HepG2 (cell line): ENCODE data around the gene BRCA1. TPM values are rescaled to one million over a fixed set of nuclear protein-coding genes. Genes with fewer than 3 reads are reported as not detected.
A peak's percentile ranks its signal among the peaks of the same experiment; 100 is the strongest.

Experiments used
- ATAD3A ChIP-seq: sonication (generic); formaldehyde crosslinking; IDR thresholded peaks from 2 replicates; pipeline ENCODE4 v1.4.0; 2020; ENCODE audit warnings: missing genetic modification reagents
- CCDC6 ChIP-seq: sonication (generic); formaldehyde crosslinking; IDR thresholded peaks from 2 replicates; pipeline ENCODE4 v1.8.1; 2022; ENCODE audit warnings: mild to moderate bottlenecking, missing genetic modification reagents, moderate library complexity
- DPF2 ChIP-seq: sonication (generic); formaldehyde crosslinking; IDR thresholded peaks from 2 replicates; pipeline ENCODE4 v1.4.0; 2020; ENCODE audit warnings: mild to moderate bottlenecking, low read depth, missing genetic modification reagents, borderline replicate concordance
- FOXA1 ChIP-seq, 2 experiments: fragments of 450-650 bp in 1 of 2; sonication (generic) in 1 of 2; formaldehyde crosslinking in 1 of 2; IDR thresholded peaks; 2 replicates each; pipeline versions ENCODE4 v1.4.0 to v1.6.1; 2016 to 2020; ENCODE audit warnings: missing genetic modification reagents in 1 of 2
- HCFC1 ChIP-seq: fragments of 150-350 bp; IDR thresholded peaks from 2 replicates; pipeline ENCODE4 v1.6.1; 2014; ENCODE audit warnings: low read depth, low read length
- HDAC1 ChIP-seq: sonication (generic); formaldehyde crosslinking; IDR thresholded peaks from 2 replicates; pipeline ENCODE4 v1.5.1; 2020; ENCODE audit warnings: mild to moderate bottlenecking, missing genetic modification reagents
- MXI1 ChIP-seq: IDR thresholded peaks from 3 replicates; pipeline ENCODE4 v1.6.1; 2012; ENCODE audit warnings: low read depth, low read length, inconsistent platforms, borderline replicate concordance
- NFKBIZ ChIP-seq: IDR thresholded peaks from 2 replicates; pipeline ENCODE4 v1.6.1; 2018; ENCODE audit warnings: missing genetic modification reagents, missing compliant biosample characterization
- NONO ChIP-seq, 2 experiments: fragments of 450-650 bp in 1 of 2; sonication (generic) in 1 of 2; formaldehyde crosslinking in 1 of 2; IDR thresholded peaks in 1 of 2; conservative IDR thresholded peaks in 1 of 2; 2 replicates each; pipeline versions ENCODE4 v1.6.1 to v1.8.0; 2017 to 2022; ENCODE audit warnings: mild to moderate bottlenecking in 1 of 2, missing genetic modification reagents in 1 of 2, moderate library complexity in 1 of 2
- PHF8 ChIP-seq: sonication (generic); formaldehyde crosslinking; IDR thresholded peaks from 2 replicates; pipeline ENCODE4 v1.5.0; 2020; ENCODE audit warnings: missing genetic modification reagents
- RBAK ChIP-seq: sonication (generic); formaldehyde crosslinking; IDR thresholded peaks from 2 replicates; pipeline ENCODE4 v1.5.1; 2020; ENCODE audit warnings: mild to moderate bottlenecking, missing genetic modification reagents
- RBFOX2 ChIP-seq: fragments of 200-400 bp; formaldehyde crosslinking; IDR thresholded peaks from 2 replicates; pipeline ENCODE4 v1.6.1; 2017; ENCODE audit warnings: low read depth, mild to moderate bottlenecking, low read length
- SMAD3 ChIP-seq: sonication (generic); formaldehyde crosslinking; IDR thresholded peaks from 2 replicates; pipeline ENCODE4 v1.4.0; 2020; ENCODE audit warnings: missing genetic modification reagents
- THAP9 ChIP-seq: sonication (generic); formaldehyde crosslinking; IDR thresholded peaks from 2 replicates; pipeline ENCODE4; 2020; ENCODE audit warnings: missing genetic modification reagents, mild to moderate bottlenecking, borderline replicate concordance
- YEATS4 ChIP-seq: sonication (generic); formaldehyde crosslinking; IDR thresholded peaks from 2 replicates; pipeline ENCODE4 v1.4.0; 2020; ENCODE audit warnings: missing genetic modification reagents, borderline replicate concordance
- ZNF121 ChIP-seq: sonication (generic); formaldehyde crosslinking; IDR thresholded peaks from 2 replicates; pipeline ENCODE4 v1.5.0; 2020; ENCODE audit warnings: mild to moderate bottlenecking, missing genetic modification reagents
- ZNF136 ChIP-seq: sonication (generic); formaldehyde crosslinking; IDR thresholded peaks from 2 replicates; pipeline ENCODE4 v1.8.1; 2022; ENCODE audit warnings: low read depth, mild to moderate bottlenecking, moderate library complexity, missing genetic modification reagents
- ZNF3 ChIP-seq: IDR thresholded peaks from 2 replicates; pipeline ENCODE4 v1.7.0; 2017; ENCODE audit warnings: inconsistent platforms
- ZNF326 ChIP-seq: sonication (generic); formaldehyde crosslinking; IDR thresholded peaks from 2 replicates; pipeline ENCODE4 v1.4.0; 2020; ENCODE audit warnings: missing genetic modification reagents, borderline replicate concordance
- ZNF362 ChIP-seq: sonication (generic); formaldehyde crosslinking; IDR thresholded peaks from 2 replicates; pipeline ENCODE4 v1.4.0; 2020; ENCODE audit warnings: missing genetic modification reagents, mild to moderate bottlenecking, borderline replicate concordance
- ZNF670 ChIP-seq: sonication (generic); formaldehyde crosslinking; IDR thresholded peaks from 2 replicates; pipeline ENCODE4 v1.8.0; 2022; ENCODE audit warnings: mild to moderate bottlenecking, missing genetic modification reagents, borderline replicate concordance
- ZNF782 ChIP-seq: sonication (generic); formaldehyde crosslinking; IDR thresholded peaks from 2 replicates; pipeline ENCODE4 v1.4.0; 2020; ENCODE audit warnings: missing genetic modification reagents, mild to moderate bottlenecking, borderline replicate concordance
- ZSCAN20 ChIP-seq: sonication (generic); formaldehyde crosslinking; IDR thresholded peaks from 2 replicates; pipeline ENCODE4 v1.4.0; 2020; ENCODE audit warnings: missing genetic modification reagents, mild to moderate bottlenecking, borderline replicate concordance
- ZUFSP ChIP-seq: sonication (generic); formaldehyde crosslinking; IDR thresholded peaks from 2 replicates; pipeline ENCODE4 v1.9.0; 2021; ENCODE audit warnings: missing genetic modification reagents, mild to moderate bottlenecking, borderline replicate concordance
- polyA plus RNA-seq, 8 experiments: library from polyadenylated mRNA; depleted of rRNA in 3 of 8; stranded (reverse) in 7 of 8; unstranded in 1 of 8; fragments of >200 nt; fragmentation: Illumina TruSeq in 4 of 8; extraction: Trizol in 4 of 8; gene quantifications; 2 replicates each; pipeline versions ENCODE4 v1.2.1 to v1.2.3, GENCODE V29; 2011 to 2016; ENCODE audit warnings: low read depth in 4 of 8, missing spikeins in 1 of 8, mixed read lengths in 1 of 8; ENCODE audit not compliant: insufficient read depth in 1 of 8
- total RNA-seq, 5 experiments: library from RNA; depleted of rRNA; stranded (reverse); fragments of >200 nt; fragmentation: Illumina TruSeq; extraction: Trizol; gene quantifications; 2 replicates each; pipeline ENCODE4 v1.2.3, GENCODE V29; 2016; ENCODE audit warnings: low read depth in 1 of 5

Gene BRCA1
- total and polyA plus RNA-seq, 2 of the 13 experiments (the other 11 are each of a cell fraction or from before 2014, with no cell fraction given): 13.3 to 37.5 TPM

DNA sequence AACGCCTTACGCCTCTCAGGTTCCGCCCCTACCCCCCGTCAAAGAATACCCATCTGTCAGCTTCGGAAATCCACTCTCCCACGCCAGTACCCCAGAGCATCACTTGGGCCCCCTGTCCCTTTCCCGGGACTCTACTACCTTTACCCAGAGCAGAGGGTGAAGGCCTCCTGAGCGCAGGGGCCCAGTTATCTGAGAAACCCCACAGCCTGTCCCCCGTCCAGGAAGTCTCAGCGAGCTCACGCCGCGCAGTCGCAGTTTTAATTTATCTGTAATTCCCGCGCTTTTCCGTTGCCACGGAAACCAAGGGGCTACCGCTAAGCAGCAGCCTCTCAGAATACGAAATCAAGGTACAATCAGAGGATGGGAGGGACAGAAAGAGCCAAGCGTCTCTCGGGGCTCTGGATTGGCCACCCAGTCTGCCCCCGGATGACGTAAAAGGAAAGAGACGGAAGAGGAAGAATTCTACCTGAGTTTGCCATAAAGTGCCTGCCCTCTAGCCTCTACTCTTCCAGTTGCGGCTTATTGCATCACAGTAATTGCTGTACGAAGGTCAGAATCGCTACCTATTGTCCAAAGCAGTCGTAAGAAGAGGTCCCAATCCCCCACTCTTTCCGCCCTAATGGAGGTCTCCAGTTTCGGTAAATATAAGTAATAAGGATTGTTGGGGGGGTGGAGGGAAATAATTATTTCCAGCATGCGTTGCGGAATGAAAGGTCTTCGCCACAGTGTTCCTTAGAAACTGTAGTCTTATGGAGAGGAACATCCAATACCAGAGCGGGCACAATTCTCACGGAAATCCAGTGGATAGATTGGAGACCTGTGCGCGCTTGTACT lies at the start of gene BRCA1 (continued):
- TF ChIP-seq MXI1 (peak; percentile 100), THAP9 (CRISPR knock-in tag) (peak; percentile 39; the same call in 1 of the 2 replicates), ZSCAN20 (CRISPR knock-in tag) (no peak), CCDC6 (CRISPR knock-in tag) (peak; percentile 85; the same call in 1 of the 2 replicates), DPF2 (CRISPR knock-in tag) (no peak), NFKBIZ (CRISPR knock-in tag) (peak; percentile 38; the same call in 1 of the 2 replicates), ZNF3 (CRISPR knock-in tag) (no peak; the same call in 1 of the 2 replicates), HCFC1 (peak; percentile 69), ATAD3A (CRISPR knock-in tag) (no peak), FOXA1 (IDR thresholded peaks at IDR 0.05) (no peak), FOXA1 (CRISPR knock-in tag; IDR thresholded peaks at IDR 0.05) (no peak), ZNF782 (CRISPR knock-in tag) (no peak; the same call in 1 of the 2 replicates), RBAK (no peak; the same call in 1 of the 2 replicates), ZUFSP (CRISPR knock-in tag) (no peak), ZNF670 (CRISPR knock-in tag) (no peak), YEATS4 (peak; percentile 88), SMAD3 (CRISPR knock-in tag) (peak; percentile 89), RBFOX2 (peak; percentile 51), NONO (IDR thresholded peaks at IDR 0.05) (no peak), NONO (CRISPR knock-in tag; conservative IDR thresholded peaks at IDR 0.05) (no peak; the same call in none of the 2 replicates), ZNF121 (no peak), ZNF136 (CRISPR knock-in tag) (no peak), HDAC1 (peak; percentile 100), ZNF362 (CRISPR knock-in tag) (no peak; the same call in 1 of the 2 replicates), PHF8 (CRISPR knock-in tag) (peak; percentile 51), ZNF326 (CRISPR knock-in tag) (no peak)
